Mucosa of stomach (tissue), 1 donor: ENCODE data around the gene HSD11B2.

Experiments
- H3K27me3 ChIP-seq: one replicate; pipeline ENCODE4 v1.7.0; 2013; ENCODE audit warnings: mild to moderate bottlenecking, low read length; ENCODE audit not compliant: control insufficient read depth, insufficient read depth
- H3K36me3 ChIP-seq: one replicate; pipeline ENCODE4 v1.7.0; 2013; ENCODE audit warnings: low read length; ENCODE audit not compliant: control insufficient read depth, insufficient read depth
- H3K4me1 ChIP-seq: one replicate; pipeline ENCODE4 v1.7.0; 2013; ENCODE audit warnings: mild to moderate bottlenecking, low read length; ENCODE audit not compliant: control insufficient read depth, insufficient read depth
- H3K4me3 ChIP-seq: one replicate; pipeline ENCODE4 v1.7.0; 2013; ENCODE audit warnings: low read length
- H3K9ac ChIP-seq: one replicate; pipeline ENCODE4 v1.7.0; 2013; ENCODE audit warnings: mild to moderate bottlenecking, low read length, moderate library complexity
- H3K9me3 ChIP-seq: one replicate; pipeline ENCODE4 v1.7.0; 2013; ENCODE audit warnings: mild to moderate bottlenecking, low read length, moderate library complexity; ENCODE audit not compliant: control insufficient read depth
- donor health status: Pancreatic carcinoma.

The HSD11B2 gene

GRCh38 chr16:67432506-67432890 lies 1.6 kb downstream of the HSD11B2 start:
- H3K9ac ChIP-seq = peak overlapping the region; percentile 90
- H3K36me3 ChIP-seq = peaks cover 10% of the 10 kb centered on the region
- H3K4me3 ChIP-seq = peak overlapping the region; percentile 28

DNA sequence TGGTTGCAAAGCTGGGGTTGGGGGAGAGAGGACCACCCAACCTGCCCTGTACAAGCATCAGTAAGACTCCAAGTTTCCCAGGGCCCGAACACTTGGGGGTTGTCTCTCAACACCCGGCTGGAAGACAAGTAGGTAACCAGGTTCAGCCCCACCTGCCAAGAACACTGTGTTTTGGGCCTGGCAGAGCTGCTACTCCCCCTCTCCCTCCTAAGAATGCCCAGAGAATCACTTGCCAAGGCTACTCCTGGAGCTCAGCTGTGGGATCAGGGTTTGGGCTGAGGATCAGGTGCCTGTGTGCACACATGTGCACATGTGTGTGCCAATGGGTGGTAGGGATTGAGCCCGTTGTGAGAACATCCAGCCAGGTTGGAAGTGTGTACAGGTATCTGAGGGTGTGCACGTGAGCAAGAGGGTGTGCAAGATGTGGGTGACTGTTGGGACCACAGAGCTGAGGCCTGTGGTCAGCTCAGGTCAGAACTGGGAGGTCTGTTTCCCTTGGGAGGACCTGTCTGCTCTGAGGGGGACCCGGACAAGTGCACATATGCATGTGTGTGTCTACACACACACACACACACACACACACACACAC lies 2.3 kb downstream of the HSD11B2 start:
- H3K27me3 ChIP-seq = no peaks in the 10 kb centered on the region
- peaks cover 43% of the 10 kb centered on the region for H3K4me1 ChIP-seq
- H3K9ac ChIP-seq = peak overlapping the region; percentile 90
- no peaks in the 10 kb centered on the region for H3K9me3 ChIP-seq
- peaks cover 15% of the 10 kb centered on the region for H3K36me3 ChIP-seq
- H3K4me3 ChIP-seq = no peak overlapping the region

More at GRCh38 chr16:67432506-67432890, 1.6 kb downstream of the HSD11B2 start:
- no peaks in the 10 kb centered on the region for H3K27me3 ChIP-seq
- H3K9me3 ChIP-seq = no peaks in the 10 kb centered on the region
- peaks cover 48% of the 10 kb centered on the region for H3K4me1 ChIP-seq

DNA sequence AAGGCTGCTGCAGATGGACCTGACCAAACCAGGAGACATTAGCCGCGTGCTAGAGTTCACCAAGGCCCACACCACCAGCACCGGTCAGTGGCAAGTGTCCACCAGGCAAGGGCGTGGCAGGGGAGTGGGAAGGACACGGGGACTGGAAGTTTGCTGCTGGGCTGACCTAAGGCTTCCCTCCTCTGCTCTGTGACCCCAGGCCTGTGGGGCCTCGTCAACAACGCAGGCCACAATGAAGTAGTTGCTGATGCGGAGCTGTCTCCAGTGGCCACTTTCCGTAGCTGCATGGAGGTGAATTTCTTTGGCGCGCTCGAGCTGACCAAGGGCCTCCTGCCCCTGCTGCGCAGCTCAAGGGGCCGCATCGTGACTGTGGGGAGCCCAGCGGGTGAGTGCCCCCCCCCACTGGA lies 4.8 kb downstream of the HSD11B2 start:
- no peak overlapping the region for H3K4me3 ChIP-seq
- H3K36me3 ChIP-seq = peaks cover 36% of the 10 kb centered on the region
- peaks cover 28% of the 10 kb centered on the region for H3K4me1 ChIP-seq
- H3K9me3 ChIP-seq = no peaks in the 10 kb centered on the region
- H3K27me3 ChIP-seq = no peaks in the 10 kb centered on the region
- H3K9ac ChIP-seq = no peak overlapping the region

DNA sequence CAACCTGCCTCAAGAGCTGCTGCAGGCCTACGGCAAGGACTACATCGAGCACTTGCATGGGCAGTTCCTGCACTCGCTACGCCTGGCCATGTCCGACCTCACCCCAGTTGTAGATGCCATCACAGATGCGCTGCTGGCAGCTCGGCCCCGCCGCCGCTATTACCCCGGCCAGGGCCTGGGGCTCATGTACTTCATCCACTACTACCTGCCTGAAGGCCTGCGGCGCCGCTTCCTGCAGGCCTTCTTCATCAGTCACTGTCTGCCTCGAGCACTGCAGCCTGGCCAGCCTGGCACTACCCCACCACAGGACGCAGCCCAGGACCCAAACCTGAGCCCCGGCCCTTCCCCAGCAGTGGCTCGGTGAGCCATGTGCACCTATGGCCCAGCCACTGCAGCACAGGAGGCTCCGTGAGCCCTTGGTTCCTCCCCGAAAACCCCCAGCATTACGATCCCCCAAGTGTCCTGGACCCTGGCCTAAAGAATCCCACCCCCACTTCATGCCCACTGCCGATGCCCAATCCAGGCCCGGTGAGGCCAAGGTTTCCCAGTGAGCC lies 5.8 kb downstream of the HSD11B2 start:
- Histone ChIP-seq H3K27me3 (no peaks in the 10 kb centered on the region), H3K9me3 (no peaks in the 10 kb centered on the region), H3K9ac (no peak overlapping the region), H3K4me3 (no peak overlapping the region), H3K36me3 (peaks cover 36% of the 10 kb centered on the region), H3K4me1 (peaks cover 33% of the 10 kb centered on the region)

DNA sequence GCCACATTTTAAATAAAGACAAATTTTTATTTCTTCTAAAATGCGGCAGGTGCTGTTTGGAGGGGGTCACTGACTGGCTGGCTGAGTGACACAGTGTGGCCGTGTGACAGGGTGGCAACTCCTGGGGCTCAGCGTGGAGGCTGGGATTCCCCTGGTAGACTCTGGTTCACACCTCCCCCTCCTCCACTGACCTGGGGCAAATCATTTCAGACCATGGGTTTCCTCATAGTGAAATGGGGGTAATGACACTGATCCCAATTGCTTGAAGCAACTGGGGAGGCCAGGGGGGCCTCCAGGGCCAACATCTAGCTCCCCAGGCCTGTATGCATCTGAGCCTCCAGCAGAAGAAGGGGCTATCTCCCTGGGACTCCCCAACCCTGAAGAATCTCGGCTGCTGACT lies 6.6 kb downstream of the HSD11B2 start:
- peaks cover 33% of the 10 kb centered on the region for H3K4me1 ChIP-seq
- H3K36me3 ChIP-seq = peaks cover 36% of the 10 kb centered on the region
- no peak overlapping the region for H3K4me3 ChIP-seq
- no peak overlapping the region for H3K9ac ChIP-seq
- no peaks in the 10 kb centered on the region for H3K9me3 ChIP-seq
- no peaks in the 10 kb centered on the region for H3K27me3 ChIP-seq

DNA sequence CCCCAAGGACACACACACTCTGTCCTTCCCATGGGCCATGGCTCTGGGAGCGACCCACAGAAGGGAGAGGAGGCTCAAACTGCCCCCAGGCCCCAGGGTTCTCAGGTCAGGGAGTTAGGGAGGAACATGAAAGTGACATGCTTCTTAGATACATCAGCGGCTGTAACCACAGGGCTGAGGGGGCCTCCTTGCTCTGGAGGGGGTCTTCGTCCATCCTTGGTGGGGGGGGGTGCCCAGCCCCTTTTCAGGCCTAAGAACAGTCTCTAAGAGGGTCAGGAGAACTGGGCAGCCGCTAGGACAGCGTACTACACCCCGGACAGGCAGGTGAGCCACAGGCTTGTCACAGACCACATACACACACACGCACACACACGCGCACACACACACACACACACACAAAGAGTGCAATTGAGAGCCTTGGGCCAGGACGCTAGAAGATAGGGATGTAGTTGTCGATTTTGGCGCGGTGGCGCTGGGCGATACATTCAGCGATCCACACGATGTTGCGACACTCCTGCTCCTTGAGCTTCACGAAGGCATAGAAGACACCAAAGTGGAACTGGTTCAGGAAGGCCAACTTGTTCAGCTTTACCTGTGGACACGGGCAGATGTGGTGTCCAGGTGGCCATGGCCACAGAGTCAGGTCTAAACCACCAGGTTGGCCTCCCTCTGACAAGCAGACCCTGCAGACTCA lies 7.3 kb downstream of the HSD11B2 start:
- Histone ChIP-seq H3K27me3 (no peaks in the 10 kb centered on the region), H3K9ac (no peak overlapping the region), H3K9me3 (no peaks in the 10 kb centered on the region), H3K4me3 (no peak overlapping the region), H3K36me3 (peaks cover 42% of the 10 kb centered on the region), H3K4me1 (peaks cover 33% of the 10 kb centered on the region)

DNA sequence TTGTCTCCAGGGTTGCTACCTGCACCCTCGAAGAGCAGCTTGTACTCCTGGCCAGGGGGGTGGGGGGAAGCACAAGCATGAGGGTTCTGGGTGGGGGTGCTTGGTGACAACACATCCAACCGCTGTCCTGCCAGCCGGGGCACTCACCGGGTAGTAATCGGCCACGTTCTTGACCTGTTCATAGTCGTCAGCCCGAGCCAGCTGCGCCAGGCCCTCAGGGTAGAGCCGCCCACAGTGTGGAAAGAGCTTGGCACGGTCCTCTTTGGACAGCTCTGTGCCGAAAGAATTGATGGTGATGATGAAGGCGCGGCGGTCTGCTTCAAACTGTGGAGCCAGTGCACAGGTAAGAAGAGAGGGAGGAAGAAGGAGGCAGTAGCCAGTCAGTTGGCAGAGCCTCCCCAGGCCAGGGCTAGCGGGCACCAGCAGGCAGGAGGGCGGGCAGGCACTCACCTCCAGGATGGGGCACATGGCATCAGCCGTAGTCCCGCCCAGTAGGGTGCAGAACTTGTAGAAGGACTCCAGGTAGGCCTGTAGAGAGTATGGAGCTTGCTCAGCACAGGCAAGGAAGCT lies 8.0 kb downstream of the HSD11B2 start:
- no peaks in the 10 kb centered on the region for H3K9me3 ChIP-seq
- no peaks in the 10 kb centered on the region for H3K27me3 ChIP-seq
- H3K4me3 ChIP-seq = no peak overlapping the region
- H3K9ac ChIP-seq = no peak overlapping the region
- peaks cover 38% of the 10 kb centered on the region for H3K4me1 ChIP-seq
- peaks cover 42% of the 10 kb centered on the region for H3K36me3 ChIP-seq

DNA sequence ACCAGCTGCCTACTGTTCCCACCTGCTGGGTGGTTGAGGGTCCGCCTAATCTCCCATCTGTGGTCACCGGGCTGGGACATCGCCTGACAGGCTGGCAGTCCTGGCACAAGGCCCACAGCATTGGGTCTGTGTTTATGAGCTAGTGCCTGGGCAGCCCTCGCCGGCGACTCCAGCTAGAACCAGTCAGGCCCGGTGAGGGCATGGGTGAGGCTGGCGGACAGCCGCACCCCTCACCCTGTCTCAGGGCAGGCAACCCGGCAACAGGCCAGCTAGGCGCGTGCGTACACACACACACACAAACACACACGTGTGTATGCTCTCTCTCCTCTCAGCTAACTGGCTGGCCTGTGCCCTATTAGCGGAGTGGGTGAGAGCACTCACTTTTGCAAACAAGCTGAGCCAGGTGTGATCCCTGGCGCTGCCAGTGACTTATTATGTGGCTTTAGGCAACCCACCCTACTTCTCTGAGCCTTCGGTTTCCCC lies 10.4 kb downstream of the HSD11B2 start:
- Histone ChIP-seq H3K27me3 (no peaks in the 10 kb centered on the region), H3K9ac (peak overlapping the region; percentile 74), H3K9me3 (no peaks in the 10 kb centered on the region), H3K4me3 (no peak overlapping the region), H3K4me1 (peaks cover 62% of the 10 kb centered on the region), H3K36me3 (peaks cover 42% of the 10 kb centered on the region)

- Histone ChIP-seq H3K4me1 (peaks cover 68% of the 10 kb centered on the region), H3K27me3 (no peaks in the 10 kb centered on the region), H3K9ac (peak overlapping the region; percentile 55), H3K4me3 (no peak overlapping the region), H3K9me3 (no peaks in the 10 kb centered on the region), H3K36me3 (peaks cover 37% of the 10 kb centered on the region)
These were observed 11.0 kb downstream of the HSD11B2 start for GRCh38 chr16:67441907-67442306.

DNA sequence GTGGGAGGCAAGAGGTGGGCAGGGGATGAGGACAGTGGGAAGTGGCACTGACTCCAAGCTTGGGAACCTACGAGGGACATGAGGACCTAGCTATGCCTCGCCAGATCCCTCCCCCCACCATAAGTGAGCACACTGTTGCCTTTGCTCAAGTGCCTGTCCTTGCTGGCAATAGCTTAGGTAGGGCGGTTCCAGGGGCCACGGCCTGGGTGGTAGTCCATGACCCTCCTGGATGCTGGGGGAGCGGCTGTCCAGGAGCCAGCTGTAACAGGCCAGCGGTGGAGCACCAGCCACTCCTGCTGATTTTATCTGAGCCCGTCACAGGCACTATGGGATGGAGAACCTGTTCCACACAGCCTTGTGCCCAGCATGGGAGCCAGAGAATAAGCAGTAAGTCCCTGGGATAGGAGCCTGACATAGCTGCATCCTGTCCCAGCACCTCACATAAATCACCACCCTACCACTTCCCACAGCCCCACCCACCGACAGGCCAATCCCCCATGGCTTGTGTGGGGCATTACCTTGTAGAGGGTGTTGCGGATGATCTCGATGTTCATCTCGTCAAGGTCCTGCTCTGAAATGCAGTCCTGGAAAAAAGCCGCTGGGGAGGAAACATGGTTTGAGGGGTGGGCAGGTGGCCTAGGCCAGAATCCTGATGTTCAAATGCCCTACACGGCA lies 11.8 kb downstream of the HSD11B2 start:
- peaks cover 76% of the 10 kb centered on the region for H3K4me1 ChIP-seq
- no peaks in the 10 kb centered on the region for H3K27me3 ChIP-seq
- H3K4me3 ChIP-seq = no peak overlapping the region
- peaks cover 30% of the 10 kb centered on the region for H3K36me3 ChIP-seq
- H3K9me3 ChIP-seq = no peaks in the 10 kb centered on the region
- peak overlapping the region; percentile 38 for H3K9ac ChIP-seq

DNA sequence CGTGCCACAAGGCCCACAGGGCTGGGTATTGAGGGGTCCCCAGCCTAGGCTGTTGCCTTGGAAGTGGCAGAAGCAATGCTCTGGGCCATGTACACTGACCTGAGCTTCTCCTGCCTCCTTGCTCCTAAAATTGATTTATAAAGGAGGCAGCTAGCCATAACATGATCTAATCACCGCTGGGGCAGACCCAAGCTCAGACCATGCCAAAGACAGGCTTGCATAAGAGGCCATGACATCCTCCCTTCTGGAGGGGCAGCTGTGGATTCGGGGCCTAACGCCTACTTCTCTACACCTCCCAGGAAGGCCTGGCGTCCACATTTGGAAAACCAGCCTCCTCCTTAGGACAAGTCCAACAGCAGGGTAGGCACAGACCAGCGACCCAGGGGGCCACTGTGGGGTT lies 12.3 kb downstream of the HSD11B2 start:
- no peaks in the 10 kb centered on the region for H3K9me3 ChIP-seq
- peak overlapping the region; percentile 38 for H3K9ac ChIP-seq
- peaks cover 27% of the 10 kb centered on the region for H3K36me3 ChIP-seq
- H3K4me3 ChIP-seq = no peak overlapping the region
- no peaks in the 10 kb centered on the region for H3K27me3 ChIP-seq
- peaks cover 81% of the 10 kb centered on the region for H3K4me1 ChIP-seq
